HFF-Myc (cell line): ENCODE measurements around the gene SCMH1.
A peak's percentile ranks its signal among the peaks of the same experiment; 100 is the strongest.
"Not testable (repeated sequence)": the region's sequence is repeated elsewhere in the genome, so short reads cannot be mapped to it uniquely, and the experiment has no call there.

Experiments used
- DNase-seq: peaks from one replicate; pipeline ENCODE4 v3.0.0-alpha.2; 2011; ENCODE audit warnings: low read depth; ENCODE audit errors: extremely low read depth
- H3K4me3 ChIP-seq: replicated peaks from 2 replicates; pipeline ENCODE4 v1.5.1; 2011; ENCODE audit warnings: low read depth, mild to moderate bottlenecking, control low read depth, low read length
- TF ChIP-seq, protein P1 (sequence below): IDR thresholded peaks from 2 replicates; pipeline ENCODE4 v1.5.1; 2012; ENCODE audit warnings: mild to moderate bottlenecking, low read depth, low read length, control low read depth; ENCODE audit errors: missing control alignments

SCMH1 gene

GRCh38 chr1:41255978-41256377 lies 13.9 kb upstream of the SCMH1 start:
- TF ChIP-seq, protein P1, sequence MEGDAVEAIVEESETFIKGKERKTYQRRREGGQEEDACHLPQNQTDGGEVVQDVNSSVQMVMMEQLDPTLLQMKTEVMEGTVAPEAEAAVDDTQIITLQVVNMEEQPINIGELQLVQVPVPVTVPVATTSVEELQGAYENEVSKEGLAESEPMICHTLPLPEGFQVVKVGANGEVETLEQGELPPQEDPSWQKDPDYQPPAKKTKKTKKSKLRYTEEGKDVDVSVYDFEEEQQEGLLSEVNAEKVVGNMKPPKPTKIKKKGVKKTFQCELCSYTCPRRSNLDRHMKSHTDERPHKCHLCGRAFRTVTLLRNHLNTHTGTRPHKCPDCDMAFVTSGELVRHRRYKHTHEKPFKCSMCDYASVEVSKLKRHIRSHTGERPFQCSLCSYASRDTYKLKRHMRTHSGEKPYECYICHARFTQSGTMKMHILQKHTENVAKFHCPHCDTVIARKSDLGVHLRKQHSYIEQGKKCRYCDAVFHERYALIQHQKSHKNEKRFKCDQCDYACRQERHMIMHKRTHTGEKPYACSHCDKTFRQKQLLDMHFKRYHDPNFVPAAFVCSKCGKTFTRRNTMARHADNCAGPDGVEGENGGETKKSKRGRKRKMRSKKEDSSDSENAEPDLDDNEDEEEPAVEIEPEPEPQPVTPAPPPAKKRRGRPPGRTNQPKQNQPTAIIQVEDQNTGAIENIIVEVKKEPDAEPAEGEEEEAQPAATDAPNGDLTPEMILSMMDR = no peak

DNA sequence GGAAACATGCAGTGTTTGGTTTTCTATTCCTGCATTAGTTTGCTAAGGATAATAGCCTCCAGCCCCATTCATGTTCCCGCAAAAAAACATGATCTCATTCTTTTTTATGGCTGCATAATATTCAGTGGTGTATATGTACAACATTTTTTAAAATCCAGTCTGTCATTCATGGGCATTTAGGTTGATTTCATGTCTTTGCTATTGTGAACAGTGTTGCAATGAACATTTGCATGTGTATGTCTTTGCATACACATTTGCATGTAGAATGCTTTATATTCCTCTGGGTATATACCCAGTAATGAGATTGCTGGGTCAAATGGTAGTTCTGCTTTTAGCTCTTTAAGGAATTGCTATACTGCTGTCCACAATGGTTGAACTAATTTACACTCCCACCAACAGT lies 9.0 kb upstream of the SCMH1 start:
- DNase-seq = not testable (repeated sequence)

More at GRCh38 chr1:41255978-41256377, 13.9 kb upstream of the SCMH1 start:
- H3K4me3 ChIP-seq = no peak overlapping the region
- DNase-seq = no peak

GRCh38 chr1:41249319-41249718 lies 7.2 kb upstream of the SCMH1 start:
- TF ChIP-seq, protein P1 = no peak
- H3K4me3 ChIP-seq = no peak overlapping the region
- DNase-seq = no peak

More for the DNA sequence above, 9.0 kb upstream of the SCMH1 start:
- not testable (repeated sequence) for H3K4me3 ChIP-seq

GRCh38 chr1:41246568-41246967 lies 4.5 kb upstream of the SCMH1 start:
- TF ChIP-seq, protein P1 = no peak
- no peak for DNase-seq
- H3K4me3 ChIP-seq = no peak overlapping the region

- no peak overlapping the region for H3K4me3 ChIP-seq
- no peak for DNase-seq
Measured at GRCh38 chr1:41245659-41246058, 3.6 kb upstream of the SCMH1 start.

DNA sequence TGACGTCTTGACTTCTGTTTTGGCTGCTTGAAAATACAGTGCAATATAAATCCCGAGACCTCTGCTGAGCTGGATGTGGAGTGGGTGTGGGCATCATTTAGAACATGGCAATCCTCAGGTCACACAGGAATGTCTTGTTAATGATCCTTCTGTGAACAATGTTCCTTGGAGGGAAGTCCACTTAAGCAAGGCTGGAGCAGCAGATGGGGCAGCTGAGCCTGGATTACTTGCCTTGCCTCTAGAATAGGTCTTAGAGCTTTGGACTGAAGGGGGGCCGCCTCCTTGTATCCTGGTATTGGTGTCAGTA lies 926 bp upstream of the SCMH1 start:
- no peak for DNase-seq
- no peak overlapping the region for H3K4me3 ChIP-seq
- TF ChIP-seq, protein P1 = no peak

More at GRCh38 chr1:41245659-41246058, 3.6 kb upstream of the SCMH1 start:
- TF ChIP-seq, protein P1 = no peak

DNA sequence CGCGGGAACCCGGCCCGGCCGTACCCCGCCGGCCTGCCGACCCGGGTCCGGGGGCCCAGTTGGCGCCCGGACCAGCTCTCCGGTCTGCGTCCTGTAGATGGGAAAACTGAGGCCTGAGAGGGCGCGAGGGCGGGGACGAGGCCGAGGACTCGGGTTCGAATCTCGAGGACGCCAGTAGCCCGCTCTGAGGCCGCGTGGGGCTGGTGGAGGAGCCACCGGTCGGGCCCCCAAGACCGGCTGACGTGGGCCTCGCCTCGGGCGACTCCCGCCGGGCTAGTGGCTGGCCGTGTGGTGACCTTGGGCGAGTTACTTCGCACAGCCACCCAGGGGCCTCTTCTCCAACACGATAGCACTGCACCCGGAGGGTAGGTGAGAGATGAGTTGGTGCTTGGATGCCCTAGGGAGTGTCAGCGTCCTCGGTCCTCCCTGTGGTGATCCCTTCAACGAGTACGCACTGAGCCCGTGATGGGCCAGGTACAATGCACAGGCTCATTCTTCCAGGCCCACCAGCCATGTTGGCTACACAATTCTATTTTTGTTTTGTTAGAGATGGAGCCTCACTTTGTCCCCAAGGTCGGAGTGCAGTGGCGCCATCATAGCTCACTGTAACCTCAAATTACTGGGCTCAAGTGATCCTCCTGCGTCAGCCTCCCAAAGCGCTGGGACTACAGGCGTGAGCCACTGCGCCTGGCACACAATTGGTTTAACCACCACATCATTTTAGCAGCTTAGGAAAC lies 404 bp upstream of the SCMH1 start:
- H3K4me3 ChIP-seq = peak overlapping the region; percentile 50
- TF ChIP-seq, protein P1 = no peak
- no peak for DNase-seq
